HG02642 (cell line): ENCODE measurements around the gene MYEF2.
A peak's percentile ranks its signal among the peaks of the same experiment; 100 is the strongest.

Source experiments
- ATAC-seq: cut with Tn5 transposase; IDR thresholded peaks from one replicate; pipeline ENCODE4 v1.9.1; 2021; ENCODE audit warnings: mild to moderate bottlenecking; ENCODE audit not compliant: unreplicated experiment, poor library complexity

The MYEF2 gene

DNA sequence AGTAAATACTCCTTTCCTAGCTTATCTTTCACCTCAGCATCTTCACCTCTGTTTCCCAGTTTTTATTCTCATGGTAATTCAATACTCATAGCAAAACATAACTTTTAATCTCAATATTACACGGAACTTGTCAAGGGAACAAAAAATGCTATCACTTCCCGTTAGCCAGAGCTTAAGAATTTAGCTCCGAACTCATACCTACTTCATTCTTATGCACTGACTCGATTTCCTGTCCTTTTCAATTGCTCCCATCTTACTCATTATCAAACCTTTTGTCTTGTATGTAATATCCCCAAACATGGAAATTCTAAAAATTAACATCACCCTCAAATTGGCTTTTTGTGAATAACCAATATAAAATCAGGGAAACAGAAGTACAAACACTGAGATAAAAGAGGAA lies 28.2 kb downstream of the MYEF2 start:
- ATAC-seq = no peak

DNA sequence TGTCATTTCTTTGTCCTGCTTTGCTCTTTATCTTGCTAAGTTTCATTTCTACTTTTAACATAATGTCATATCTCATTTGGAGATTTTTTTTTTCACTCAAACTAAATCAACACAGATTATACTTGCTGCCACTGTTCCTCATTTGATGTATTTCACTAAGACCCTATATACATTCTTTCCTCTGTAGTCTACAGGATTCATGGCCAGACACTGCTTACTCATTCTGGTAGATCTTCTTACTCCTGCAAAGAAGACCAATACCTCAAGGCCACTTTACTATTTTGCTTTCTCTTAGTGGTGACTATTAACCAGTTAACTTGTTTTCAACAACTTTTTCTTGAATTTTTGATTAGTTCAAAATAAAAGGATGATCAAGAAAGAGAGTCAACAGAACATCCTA lies 30.7 kb downstream of the MYEF2 start:
- ATAC-seq = no peak

- no peak for ATAC-seq
Measured at GRCh38 chr15:48145923-48146322, 32.2 kb downstream of the MYEF2 start.

DNA sequence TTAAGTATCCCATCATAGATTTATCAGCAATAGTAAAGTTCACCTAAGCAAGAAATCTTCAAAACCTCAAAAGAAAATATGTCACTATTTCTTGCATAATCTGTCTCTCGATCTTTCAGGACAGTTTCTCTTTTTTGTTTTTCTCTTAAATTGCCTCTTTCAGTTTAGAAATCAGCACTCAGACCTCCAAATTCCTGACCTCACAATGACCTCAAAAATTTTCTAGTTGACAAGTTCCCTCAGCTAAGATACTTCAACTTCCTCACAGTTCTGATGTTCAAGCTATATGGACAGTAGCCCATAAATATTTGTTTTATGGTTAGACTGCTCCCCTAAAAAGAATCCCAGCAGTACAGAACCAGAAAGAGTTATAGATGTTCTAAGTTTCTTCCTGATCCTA lies 33.2 kb downstream of the MYEF2 start:
- no peak for ATAC-seq

DNA sequence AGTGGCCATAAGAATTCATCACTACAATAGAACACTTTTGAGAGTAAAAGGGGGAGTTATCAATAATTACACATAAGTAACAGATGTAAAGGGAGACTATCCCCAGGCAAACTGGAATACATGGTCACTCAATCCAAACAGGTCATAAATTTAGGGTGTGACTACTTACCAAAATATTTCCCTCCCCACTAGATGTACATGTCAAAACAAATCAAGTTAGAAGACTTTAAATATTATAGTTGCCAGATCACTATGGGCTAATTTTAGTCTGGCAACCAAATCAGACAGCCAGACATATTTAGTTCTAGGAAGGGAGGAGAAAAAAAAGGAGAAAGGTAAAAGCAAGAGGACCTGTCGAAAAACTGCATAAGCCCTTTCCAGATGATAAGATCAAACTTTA lies 34.2 kb downstream of the MYEF2 start:
- ATAC-seq = no peak

DNA sequence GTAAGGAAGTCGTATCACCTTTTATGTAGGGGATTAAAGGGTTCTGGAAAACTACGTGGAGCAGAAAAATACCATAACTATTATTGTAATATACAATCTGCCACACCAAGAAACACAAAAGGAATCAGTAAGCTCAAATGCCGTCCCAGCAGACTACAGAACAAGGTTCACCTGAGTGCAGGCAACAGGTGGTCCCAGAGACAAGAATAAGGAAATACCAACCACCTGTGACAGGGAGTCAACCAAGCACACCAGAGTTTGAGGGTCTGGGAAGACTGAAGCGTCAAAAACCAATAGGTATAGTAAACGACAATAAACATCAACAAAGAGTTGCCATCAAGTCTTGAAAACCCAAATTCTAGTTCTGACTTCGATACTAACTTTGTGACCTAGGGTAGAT lies 45.2 kb downstream of the MYEF2 start:
- no peak for ATAC-seq

DNA sequence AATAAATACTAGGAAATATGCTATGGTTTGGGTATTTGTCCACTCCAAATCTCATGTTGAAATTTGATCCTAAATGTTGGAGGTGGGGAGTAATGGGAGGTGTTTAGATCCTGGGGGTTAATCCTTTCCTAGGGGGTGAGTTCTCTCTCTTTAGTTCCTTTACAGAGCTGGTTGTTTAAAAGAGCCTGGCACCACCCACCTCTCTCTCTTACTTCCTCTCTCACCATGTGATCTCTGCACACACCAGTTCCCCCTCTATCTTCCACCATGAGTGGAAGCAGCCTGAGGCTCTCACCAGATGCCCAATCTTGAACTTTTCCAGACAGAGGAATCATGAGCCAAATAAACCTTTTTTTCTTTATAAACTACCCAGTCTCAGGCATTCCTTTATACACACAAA lies 46.8 kb downstream of the MYEF2 start:
- ATAC-seq = no peak

DNA sequence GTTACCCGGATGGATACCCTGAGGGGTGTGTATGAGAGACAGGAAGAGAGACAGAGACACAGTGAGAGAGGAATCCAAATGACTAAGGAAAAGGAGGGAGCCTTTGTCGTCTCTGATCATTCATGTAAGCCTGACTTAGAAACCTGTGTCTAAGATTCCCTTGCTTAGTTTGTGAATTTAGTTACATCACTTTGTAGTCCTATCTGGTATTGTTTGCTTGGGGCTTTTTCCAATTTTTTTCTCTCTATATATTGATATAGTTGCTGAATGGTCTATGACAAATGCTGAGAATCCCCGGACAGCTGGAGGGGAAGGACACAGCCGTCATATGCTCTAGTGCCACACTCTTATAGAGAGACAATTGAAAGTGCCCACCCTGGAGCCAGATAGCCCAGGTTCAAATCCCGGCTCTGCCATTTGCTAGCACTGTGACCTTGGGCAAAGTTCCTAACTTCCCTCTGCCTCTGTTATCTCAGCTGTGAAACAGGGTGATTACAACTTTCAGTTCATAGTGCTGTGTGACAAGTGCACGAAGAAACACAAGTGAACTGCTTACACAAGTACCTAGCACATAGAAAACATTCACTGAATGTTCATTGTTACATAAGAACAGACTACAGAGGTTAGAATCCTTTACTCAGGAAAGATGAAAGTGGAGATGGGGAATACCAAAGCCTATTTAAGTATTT lies 51.3 kb downstream of the MYEF2 start:
- no peak for ATAC-seq

GRCh38 chr15:48121849-48122248 lies 56.2 kb downstream of the MYEF2 start:
- no peak for ATAC-seq

DNA sequence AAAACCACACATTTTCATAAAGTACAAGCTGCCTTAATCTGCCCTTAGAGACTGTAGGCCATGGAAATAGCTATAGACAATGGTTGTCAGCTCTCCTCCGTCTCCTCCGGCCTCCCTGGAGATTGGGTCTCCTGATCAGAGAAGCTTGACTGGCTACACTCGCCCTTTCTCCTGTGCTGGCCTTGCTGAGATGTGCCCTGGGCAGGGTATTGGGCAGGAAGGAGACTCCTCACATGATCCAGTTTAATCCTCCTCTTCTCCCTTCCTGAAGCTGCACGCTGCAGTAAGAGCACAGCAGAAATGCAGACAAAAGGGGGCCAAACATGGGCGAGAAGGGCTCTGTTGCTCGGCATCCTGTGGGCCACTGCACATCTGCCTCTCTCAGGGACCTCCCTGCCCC lies 57.4 kb downstream of the MYEF2 start, which contains the start of gene SLC24A5:
TSS of gene SLC24A5 (plus strand) at position 246 of the 400 bp plus-strand sequence. CDS start at position 301, 55 bp downstream.
- no peak for ATAC-seq

- no peak for ATAC-seq
Measured at GRCh38 chr15:48119277-48119676, 58.8 kb downstream of the MYEF2 start.

- ATAC-seq = no peak
Measured at GRCh38 chr15:48112242-48112641, 65.9 kb downstream of the MYEF2 start.

- no peak for ATAC-seq
Measured at GRCh38 chr15:48109856-48110531, 68.1 kb downstream of the MYEF2 start.

DNA sequence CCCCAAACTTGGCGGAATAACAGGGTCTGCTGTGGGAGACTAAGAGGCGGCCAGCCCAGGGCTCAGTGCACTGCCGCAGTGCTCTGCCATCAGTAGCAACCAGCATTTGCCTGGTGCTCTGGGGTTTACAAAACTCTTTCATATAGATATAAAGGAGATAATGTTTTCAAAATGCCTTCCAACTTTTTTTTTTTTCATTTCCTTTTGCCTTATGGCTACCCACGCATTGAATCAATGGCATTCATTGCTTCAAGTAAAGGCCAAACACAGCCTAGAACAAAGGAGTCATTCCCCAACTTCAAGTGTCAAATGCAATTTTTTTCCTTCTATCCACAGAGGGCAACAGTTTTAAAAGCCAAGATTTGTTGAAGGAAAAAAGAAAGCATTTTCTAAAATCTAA lies 68.9 kb downstream of the MYEF2 start:
- ATAC-seq = no peak

- ATAC-seq = no peak
Measured at GRCh38 chr15:48105936-48106335, 72.2 kb downstream of the MYEF2 start.

GRCh38 chr15:48103647-48104046 lies 74.4 kb downstream of the MYEF2 start:
- ATAC-seq = no peak

DNA sequence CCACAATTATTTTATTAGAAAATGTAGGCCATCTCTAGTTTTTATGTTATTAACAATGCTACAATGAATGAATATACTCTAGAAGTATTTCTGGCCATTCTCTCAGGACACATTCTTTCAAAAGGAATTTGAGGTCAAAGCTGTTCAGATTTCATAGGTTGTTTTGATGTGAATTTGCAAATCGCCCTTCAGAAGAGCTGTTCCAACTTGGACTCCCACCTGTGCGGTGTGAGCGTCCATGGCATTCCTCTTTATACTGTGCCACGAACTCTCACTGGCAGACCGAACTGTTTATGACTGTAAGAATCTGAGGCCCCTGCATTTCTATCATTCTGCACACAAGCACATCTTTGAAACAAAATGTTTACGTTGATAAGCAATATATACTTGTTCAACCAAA lies 75.9 kb downstream of the MYEF2 start:
- no peak for ATAC-seq

GRCh38 chr15:48101376-48101961 lies 76.6 kb downstream of the MYEF2 start:
- ATAC-seq = no peak

DNA sequence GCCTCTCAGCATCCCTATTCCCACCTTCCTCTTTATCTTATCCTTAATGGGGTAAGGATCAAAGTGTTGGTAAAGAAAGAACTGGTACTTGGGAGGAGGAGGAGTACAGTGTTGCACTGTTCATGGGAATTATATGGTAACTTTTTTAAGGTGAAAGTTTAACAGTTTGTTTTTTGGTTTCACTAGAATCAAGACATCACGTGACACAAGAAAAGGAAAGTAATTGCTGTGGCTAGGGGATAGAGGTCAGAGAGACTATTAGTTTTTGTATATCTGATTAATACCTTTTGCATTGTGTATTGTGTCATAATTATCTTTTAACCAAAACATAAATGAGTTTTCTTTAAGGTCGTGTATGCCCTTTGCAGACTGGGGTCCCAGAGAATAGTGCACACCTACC lies 80.8 kb downstream of the MYEF2 start:
- no peak for ATAC-seq

- ATAC-seq = no peak
Measured at GRCh38 chr15:48096813-48097212, 81.3 kb downstream of the MYEF2 start.

- peak; percentile 84 for ATAC-seq
Measured at GRCh38 chr15:48096355-48096786, 81.7 kb downstream of the MYEF2 start.

- no peak for ATAC-seq
Measured at GRCh38 chr15:48091522-48091921, 86.6 kb downstream of the MYEF2 start.
